Measurements from ENCODE around the gene SLC25A13.

The SLC25A13 gene

DNA sequence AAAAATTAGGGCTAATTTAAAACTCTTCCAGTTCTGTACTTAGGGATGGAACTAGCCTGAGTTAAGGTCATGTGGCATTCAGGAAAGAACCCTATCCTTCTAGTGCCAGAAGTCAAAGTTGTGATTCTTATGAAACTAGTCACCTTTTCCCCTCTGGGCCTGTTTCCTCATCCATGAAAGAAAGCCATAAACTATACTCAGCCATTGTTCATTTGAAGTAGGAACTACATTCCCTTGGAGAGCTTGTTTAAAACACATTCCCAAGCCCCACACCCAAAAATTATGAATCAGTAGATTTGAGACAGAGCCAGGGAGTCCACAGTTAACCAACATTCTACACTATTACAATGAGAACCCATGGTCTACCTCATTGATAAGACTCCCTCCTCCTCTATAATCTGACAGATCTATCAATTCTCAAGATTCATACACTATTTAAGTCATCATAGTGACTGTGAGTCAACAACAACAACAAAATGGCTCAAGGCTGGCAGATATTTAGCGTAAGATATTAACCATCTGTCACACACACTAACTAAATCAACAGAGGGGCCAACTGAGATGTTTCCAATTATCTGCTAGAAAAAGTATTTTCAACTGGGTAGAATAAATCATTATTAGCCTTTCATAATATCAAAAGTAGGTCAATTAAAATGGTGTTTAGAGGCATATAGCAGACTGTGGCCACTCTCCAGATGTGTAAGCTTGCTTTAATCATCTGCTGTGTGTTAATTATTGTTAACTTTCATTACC lies 102.3 kb downstream of the SLC25A13 start:
- DNase-seq = no peak
- no peaks in the 10 kb centered on the region for H3K27me3 ChIP-seq (replicated peaks; ENCODE audit: insufficient read depth, low read length)
- H3K9ac ChIP-seq (ENCODE audit: low read length) = no peak overlapping the region
- no peak overlapping the region for H3K27ac ChIP-seq (ENCODE audit: low read length)
- no peaks in the 10 kb centered on the region for H3K36me3 ChIP-seq (replicated peaks; ENCODE audit: insufficient read depth, low read length)
- H3K9me3 ChIP-seq (replicated peaks; ENCODE audit: insufficient read depth, low read length) = no peaks in the 10 kb centered on the region
- no peaks in the 10 kb centered on the region for H3F3A ChIP-seq (ENCODE audit: insufficient read depth, low read length)
- H3K9me2 ChIP-seq (replicated peaks; ENCODE audit: insufficient read depth, low read length) = no peaks in the 10 kb centered on the region
- H3K4me1 ChIP-seq (ENCODE audit: low read length) = no peaks in the 10 kb centered on the region
- H2AFZ ChIP-seq (ENCODE audit: low read length) = no peak overlapping the region
- H3K79me2 ChIP-seq (ENCODE audit: low read length) = no peaks in the 10 kb centered on the region
- TF ChIP-seq EZH2phosphoT487 (IDR thresholded peaks at IDR 0.05; ENCODE audit: low read length) = no peak
- TF ChIP-seq, protein P1, sequence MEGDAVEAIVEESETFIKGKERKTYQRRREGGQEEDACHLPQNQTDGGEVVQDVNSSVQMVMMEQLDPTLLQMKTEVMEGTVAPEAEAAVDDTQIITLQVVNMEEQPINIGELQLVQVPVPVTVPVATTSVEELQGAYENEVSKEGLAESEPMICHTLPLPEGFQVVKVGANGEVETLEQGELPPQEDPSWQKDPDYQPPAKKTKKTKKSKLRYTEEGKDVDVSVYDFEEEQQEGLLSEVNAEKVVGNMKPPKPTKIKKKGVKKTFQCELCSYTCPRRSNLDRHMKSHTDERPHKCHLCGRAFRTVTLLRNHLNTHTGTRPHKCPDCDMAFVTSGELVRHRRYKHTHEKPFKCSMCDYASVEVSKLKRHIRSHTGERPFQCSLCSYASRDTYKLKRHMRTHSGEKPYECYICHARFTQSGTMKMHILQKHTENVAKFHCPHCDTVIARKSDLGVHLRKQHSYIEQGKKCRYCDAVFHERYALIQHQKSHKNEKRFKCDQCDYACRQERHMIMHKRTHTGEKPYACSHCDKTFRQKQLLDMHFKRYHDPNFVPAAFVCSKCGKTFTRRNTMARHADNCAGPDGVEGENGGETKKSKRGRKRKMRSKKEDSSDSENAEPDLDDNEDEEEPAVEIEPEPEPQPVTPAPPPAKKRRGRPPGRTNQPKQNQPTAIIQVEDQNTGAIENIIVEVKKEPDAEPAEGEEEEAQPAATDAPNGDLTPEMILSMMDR (IDR thresholded peaks at IDR 0.05; ENCODE audit: low read length) = no peak
- H3K4me2 ChIP-seq (ENCODE audit: low read depth, low read length) = no peak overlapping the region
- H3K4me3 ChIP-seq (ENCODE audit: low read length) = no peak overlapping the region
- H4K20me1 ChIP-seq (ENCODE audit: insufficient read depth, low read length) = no peaks in the 10 kb centered on the region

DNA sequence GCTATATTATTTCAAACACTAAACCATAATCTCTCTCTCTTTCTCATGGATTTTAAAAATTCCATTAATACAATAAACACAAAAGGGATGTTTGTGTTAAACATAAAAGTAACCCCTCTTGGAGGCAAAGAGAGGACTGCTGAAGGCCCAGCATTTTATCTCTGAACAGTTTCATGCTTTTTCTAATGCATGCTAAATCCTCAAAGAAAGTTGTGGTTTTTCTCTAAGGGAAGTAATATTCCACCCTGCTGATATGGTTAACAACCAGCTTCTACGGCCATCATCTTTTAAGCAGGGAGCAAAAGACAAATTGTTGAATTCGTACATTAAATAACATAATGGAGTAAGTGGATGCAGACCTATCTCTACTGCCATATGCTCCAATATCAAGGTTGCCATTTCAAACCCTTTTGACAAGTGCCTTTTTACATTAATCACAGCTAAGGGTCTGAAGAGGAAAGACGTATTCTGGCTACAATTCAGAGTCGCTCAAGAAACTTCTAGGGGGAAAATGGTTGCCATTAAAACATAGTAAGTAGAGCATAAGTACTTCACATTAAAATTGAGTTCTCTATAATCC lies 103.1 kb downstream of the SLC25A13 start:
- H3K9me2 ChIP-seq (replicated peaks; ENCODE audit: insufficient read depth, low read length) = no peaks in the 10 kb centered on the region
- H3K9ac ChIP-seq (ENCODE audit: low read length) = no peak overlapping the region
- H3K4me3 ChIP-seq (ENCODE audit: low read length) = no peak overlapping the region
- DNase-seq = no peak
- no peak overlapping the region for H3K4me2 ChIP-seq (ENCODE audit: low read depth, low read length)
- no peaks in the 10 kb centered on the region for H3K27me3 ChIP-seq (replicated peaks; ENCODE audit: insufficient read depth, low read length)
- H3K4me1 ChIP-seq (ENCODE audit: low read length) = no peaks in the 10 kb centered on the region
- TF ChIP-seq EZH2phosphoT487 (IDR thresholded peaks at IDR 0.05; ENCODE audit: low read length) = no peak
- no peak for TF ChIP-seq EZH2 (optimal IDR thresholded peaks at IDR 0.05; ENCODE audit: low read depth, low read length)
- TF ChIP-seq, protein P1 (IDR thresholded peaks at IDR 0.05; ENCODE audit: low read length) = no peak
- no peak overlapping the region for H3K27ac ChIP-seq (ENCODE audit: low read length)
- no peaks in the 10 kb centered on the region for H4K20me1 ChIP-seq (ENCODE audit: insufficient read depth, low read length)
- no peaks in the 10 kb centered on the region for H3K9me3 ChIP-seq (replicated peaks; ENCODE audit: insufficient read depth, low read length)
- H2AFZ ChIP-seq (ENCODE audit: low read length) = no peak overlapping the region
- no peaks in the 10 kb centered on the region for H3F3A ChIP-seq (ENCODE audit: insufficient read depth, low read length)
- H3K79me2 ChIP-seq (ENCODE audit: low read length) = no peaks in the 10 kb centered on the region
- H3K36me3 ChIP-seq (replicated peaks; ENCODE audit: insufficient read depth, low read length) = no peaks in the 10 kb centered on the region

DNA sequence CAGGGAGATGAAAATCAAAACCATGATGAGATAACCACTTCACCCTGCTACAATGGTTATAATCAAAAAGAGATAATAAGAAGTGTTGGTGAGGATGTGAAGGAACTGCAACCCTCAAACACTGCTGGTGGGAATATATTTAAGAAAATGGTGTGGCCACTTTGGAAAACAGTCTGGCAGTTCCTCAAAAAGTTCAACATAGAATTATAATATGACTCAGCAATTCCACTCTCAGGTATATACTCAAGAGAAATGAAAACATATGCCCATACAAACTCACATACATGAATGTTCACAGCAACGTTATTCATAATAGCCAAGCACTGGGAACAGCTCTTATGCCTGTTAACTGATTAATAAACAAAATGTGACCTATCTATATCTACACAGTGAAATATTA lies 104.8 kb downstream of the SLC25A13 start:
- H3K36me3 ChIP-seq (replicated peaks; ENCODE audit: insufficient read depth, low read length) = no peaks in the 10 kb centered on the region
- DNase-seq = no peak
- H3K27ac ChIP-seq (ENCODE audit: low read length) = no peak overlapping the region

More for the DNA sequence above, 104.8 kb downstream of the SLC25A13 start:
- no peaks in the 10 kb centered on the region for H3K9me3 ChIP-seq (replicated peaks; ENCODE audit: insufficient read depth, low read length)
- H3K4me3 ChIP-seq (ENCODE audit: low read length) = no peak overlapping the region
- TF ChIP-seq, protein P1 (IDR thresholded peaks at IDR 0.05; ENCODE audit: low read length) = no peak
- TF ChIP-seq EZH2 (optimal IDR thresholded peaks at IDR 0.05; ENCODE audit: low read depth, low read length) (no peak), EZH2phosphoT487 (IDR thresholded peaks at IDR 0.05; ENCODE audit: low read length) (no peak)
- no peaks in the 10 kb centered on the region for H3K9me2 ChIP-seq (replicated peaks; ENCODE audit: insufficient read depth, low read length)
- H4K20me1 ChIP-seq (ENCODE audit: insufficient read depth, low read length) = no peaks in the 10 kb centered on the region
- H3K79me2 ChIP-seq (ENCODE audit: low read length) = no peaks in the 10 kb centered on the region
- no peak overlapping the region for H3K9ac ChIP-seq (ENCODE audit: low read length)
- H3F3A ChIP-seq (ENCODE audit: insufficient read depth, low read length) = no peaks in the 10 kb centered on the region
- no peak overlapping the region for H2AFZ ChIP-seq (ENCODE audit: low read length)
- H3K4me2 ChIP-seq (ENCODE audit: low read depth, low read length) = no peak overlapping the region
- no peaks in the 10 kb centered on the region for H3K4me1 ChIP-seq (ENCODE audit: low read length)
- H3K27me3 ChIP-seq (replicated peaks; ENCODE audit: insufficient read depth, low read length) = no peaks in the 10 kb centered on the region

Measured in MM.1S (cell line).